HG02840 (cell line): ENCODE results near the gene LRRN4CL.
"Not testable (repeated sequence)": the region's sequence is repeated elsewhere in the genome, so short reads cannot be mapped to it uniquely, and the experiment has no call there.

Experiments
- ATAC-seq: cut with Tn5 transposase; IDR thresholded peaks from one replicate; pipeline ENCODE4 v1.9.1; 2021; ENCODE audit warnings: mild to moderate bottlenecking, moderate library complexity, moderate number of reproducible peaks; ENCODE audit not compliant: unreplicated experiment, low FRiP score

The LRRN4CL gene

DNA sequence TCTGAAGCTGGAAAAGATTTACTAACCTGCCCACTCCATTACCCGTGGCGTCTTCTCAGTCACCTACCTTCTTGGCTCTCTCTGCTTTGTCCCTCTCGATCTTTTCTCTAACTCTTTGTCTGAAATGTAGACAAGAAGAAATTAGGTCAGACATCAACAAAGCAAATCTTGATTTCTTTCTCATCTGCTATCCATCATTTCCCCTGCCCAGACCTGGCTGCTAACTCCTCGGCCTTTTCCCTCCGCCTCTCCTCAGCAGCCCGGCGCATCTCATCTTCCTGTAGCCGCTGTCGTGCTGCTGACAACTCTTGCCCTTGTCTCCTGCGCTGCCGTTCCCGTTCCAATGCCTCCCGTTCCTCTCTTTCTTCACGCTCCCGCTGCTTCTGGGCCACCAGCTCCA lies 11.6 kb downstream of the LRRN4CL start:
- no peak for ATAC-seq

DNA sequence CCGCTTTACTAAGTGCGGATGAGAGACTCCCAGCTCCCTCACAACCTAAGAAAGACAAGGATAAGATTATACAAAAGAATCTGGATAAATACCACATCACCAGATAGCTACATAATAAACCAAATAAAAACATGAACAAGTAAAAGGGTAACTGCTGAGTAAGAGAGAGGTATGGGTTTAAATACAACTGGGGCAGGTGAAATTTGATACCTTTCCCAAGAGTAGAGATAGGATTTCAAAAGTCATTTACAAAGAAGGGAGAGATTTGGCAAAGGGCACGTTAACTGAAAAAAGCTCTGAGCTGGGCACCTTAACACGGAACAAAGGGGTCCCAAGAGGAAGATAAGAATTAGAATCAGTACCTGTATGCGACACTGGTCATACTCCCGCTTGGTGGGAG lies 12.2 kb downstream of the LRRN4CL start:
- no peak for ATAC-seq

DNA sequence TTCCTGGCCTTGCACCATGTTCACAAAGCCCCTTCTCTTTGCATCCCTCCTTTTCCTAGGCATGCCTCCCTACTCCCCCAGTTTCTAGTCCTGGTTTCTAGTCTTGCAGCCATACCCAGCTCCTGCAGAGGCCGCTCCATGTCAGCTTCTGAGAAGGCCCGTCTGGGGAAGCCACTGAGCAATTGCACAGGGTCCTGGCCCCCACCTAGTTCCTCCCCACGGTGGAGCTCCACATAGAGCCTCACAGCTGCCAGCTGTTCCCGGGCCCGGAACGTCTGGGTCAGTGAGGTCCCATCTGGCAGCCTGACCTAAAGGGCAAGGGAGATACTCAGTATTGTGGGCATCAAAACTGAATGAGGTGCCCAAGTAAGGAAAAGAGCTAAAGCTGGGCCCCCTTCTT lies 12.6 kb downstream of the LRRN4CL start:
- ATAC-seq: no peak

DNA sequence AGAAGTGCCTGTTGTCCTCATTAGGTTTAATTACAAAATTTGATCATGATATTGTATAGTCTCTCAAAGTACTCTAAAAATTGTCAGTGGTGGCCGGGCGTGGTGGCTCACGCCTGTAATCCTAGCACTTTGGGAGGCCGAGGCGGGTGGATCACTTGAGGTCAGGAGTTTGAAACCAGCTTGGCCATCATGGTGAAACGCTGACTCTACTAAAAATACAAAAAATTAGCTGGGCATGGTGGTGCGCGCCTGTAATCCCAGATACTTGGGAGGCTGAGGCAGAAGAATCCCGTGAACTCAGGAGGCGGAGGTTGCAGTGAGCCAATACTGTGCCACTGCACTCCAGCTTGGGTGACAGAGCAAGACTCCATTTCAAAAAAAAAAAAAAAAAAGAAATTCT lies 13.9 kb downstream of the LRRN4CL start:
- not testable (repeated sequence) for ATAC-seq

DNA sequence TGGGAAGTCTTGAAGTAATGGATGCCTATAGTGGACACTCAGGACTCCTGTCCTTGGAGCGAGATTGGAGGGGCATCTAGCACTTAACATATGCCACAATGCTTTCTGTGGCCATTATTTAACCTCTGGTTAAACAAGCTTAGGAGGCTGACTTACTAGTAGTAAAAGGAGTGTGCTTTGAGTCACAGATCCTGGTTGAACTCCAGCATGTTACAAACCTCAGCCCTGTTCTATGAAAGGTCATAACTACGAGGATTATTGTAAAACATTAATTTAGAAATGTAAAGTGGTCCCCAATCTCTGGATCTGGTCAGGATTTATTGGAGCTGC lies 16.2 kb downstream of the LRRN4CL start:
- ATAC-seq: no peak

DNA sequence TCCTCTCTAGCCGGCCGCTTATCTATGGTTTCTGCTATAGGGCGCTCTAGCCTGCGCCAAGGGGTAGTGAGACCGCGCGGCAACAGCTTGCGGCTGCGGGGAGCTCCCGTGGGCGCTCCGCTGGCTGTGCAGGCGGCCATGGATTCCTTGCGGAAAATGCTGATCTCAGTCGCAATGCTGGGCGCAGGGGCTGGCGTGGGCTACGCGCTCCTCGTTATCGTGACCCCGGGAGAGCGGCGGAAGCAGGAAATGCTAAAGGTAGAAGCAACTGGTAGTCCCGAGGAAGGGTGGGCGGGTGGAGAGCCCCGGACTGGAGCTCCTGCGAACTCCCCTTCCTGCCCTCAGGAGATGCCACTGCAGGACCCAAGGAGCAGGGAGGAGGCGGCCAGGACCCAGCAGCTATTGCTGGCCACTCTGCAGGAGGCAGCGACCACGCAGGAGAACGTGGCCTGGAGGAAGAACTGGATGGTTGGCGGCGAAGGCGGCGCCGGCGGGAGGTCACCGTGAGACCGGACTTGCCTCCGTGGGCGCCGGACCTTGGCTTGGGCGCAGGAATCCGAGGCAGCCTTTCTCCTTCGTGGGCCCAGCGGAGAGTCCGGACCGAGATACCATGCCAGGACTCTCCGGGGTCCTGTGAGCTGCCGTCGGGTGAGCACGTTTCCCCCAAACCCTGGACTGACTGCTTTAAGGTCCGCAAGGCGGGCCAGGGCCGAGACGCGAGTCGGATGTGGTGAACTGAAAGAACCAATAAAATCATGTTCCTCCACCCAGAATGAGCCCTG lies 17.5 kb downstream of the LRRN4CL start, which contains the start of the genes LBHD1 and UQCC3:
TSS of gene LBHD1 (minus strand) at position 660 of the 782 bp plus-strand sequence. CDS start 2,236 bp downstream, outside the sequence.
TSS of gene UQCC3 (plus strand) at position 66 of the 782 bp plus-strand sequence. CDS start at position 139, 73 bp downstream.
- ATAC-seq: peak; percentile 59

DNA sequence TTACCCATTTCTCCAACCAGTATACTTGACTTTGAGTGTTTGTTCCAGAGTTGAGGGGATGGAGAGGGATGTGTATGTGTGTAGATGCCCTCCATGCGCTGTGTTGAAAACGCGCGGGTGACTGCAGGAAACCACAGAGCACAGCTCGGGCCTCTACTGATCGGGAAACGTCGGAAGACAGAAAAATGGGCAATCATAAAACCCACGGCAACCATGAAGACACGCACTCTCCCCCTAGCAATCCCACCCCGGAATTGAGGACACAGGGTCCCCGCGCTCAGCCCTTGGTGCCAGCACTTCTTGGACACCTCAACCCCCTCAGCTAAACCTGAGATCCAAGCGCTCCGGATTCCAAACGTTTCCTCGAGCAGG lies 18.1 kb downstream of the LRRN4CL start:
- no peak for ATAC-seq

DNA sequence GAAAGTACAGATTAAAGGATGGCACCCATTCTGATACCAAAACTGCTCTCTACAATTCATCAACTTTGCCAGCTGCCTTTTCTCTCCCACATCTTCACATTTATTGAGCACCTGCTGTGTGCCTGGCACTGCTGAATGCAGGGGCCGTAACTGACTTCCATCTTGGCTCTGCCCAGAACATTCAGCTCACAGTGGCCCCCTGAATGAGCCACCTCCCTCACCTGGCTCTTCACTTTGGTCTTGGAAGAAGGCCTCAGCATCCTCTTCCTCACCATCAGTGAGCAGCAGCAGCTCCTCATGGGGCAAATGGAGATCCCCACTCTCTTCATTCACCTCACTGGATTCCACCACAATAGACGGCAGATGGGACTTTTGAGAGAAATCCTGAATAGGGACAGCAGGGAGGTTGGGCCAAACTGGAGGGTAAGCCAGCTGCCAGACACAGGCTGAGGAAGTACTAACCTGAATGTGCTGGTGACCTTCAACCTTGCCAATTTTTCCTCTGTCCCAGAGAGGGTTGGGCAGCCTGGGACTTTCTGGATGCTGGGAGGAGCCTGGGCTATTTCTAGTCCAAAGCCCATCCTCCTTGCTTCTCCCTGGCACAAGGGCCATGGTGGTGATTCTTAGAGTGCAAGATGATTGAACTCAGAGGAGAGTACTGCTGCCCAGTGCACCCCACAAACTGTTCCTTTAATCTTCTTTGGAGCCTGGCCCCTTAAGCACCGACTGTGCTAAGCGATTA lies 19.7 kb downstream of the LRRN4CL start:
- ATAC-seq: no peak

DNA sequence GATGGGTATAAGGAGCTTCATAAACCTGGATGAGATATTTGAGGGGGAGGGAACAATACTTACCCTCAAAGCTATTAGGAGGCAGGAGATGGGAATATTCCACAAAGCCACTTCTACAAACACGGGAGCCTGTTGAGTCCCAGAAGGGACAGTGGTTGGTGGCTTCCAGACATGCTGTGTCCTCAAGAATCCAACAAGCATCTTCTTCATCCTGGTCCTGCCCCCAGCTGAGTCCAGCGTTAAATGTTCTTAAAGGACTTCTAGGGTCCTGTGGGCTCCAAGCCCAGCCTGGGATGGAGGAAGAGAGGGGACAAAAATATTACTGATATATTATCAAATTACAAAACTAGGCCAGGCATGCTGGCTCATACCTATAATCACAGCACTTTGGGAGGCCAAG lies 21.9 kb downstream of the LRRN4CL start:
- ATAC-seq: no peak

DNA sequence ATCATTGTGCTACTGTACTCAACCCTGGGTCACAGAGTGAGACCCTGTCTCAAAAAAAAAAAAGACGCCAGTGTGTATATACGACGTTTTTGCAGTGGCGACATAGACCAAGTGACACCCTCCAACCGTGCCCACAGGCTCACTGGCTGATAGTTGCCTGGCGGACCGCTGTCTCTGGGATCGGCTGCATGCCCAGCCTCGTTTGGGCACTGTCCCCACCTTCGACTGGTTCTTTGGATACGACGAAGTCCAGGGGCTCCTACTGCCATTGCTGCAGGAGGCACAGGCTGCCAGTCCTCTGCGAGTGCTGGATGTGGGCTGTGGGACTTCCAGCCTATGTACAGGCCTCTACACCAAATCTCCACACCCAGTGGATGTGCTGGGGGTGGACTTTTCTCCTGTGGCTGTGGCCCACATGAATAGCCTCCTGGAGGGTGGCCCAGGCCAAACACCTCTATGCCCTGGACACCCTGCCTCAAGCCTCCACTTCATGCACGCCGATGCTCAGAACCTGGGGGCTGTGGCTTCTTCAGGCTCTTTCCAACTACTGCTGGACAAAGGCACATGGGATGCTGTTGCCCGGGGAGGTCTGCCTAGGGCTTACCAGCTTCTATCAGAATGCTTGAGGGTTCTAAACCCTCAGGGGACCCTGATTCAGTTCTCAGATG lies 22.9 kb downstream of the LRRN4CL start:
- ATAC-seq: no peak

DNA sequence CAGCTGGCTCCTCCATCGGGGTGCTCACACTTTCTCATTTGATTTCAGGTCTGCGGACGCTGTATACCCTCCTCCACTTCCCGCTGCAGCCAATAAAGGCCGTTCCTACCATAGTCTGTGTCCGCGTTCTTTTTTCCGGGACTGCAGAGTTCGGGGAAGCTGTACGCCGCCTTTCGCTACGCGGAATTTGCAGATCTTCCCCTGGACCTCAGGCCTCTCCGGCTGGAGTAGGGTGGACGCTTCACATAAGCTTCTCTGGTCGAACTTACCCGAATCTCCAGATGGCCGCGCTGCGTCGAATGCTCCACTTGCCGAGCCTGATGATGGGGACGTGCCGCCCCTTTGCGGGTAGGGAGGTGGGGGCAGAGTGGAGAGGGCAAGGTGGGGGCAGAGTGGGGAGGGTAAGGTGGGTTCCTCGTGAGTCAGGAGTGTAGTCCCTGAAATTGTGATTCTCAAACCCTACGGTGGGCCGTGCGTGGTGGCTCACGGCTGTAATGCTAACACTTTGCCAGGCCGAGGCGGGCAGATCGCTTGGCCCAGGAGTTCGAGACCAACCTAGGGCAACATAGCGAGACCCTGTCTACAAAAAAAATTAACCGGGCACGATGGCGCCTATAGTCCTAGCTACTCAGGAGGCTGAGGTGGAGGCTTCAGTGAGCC lies 23.6 kb downstream of the LRRN4CL start:
- ATAC-seq: peak; percentile 17

DNA sequence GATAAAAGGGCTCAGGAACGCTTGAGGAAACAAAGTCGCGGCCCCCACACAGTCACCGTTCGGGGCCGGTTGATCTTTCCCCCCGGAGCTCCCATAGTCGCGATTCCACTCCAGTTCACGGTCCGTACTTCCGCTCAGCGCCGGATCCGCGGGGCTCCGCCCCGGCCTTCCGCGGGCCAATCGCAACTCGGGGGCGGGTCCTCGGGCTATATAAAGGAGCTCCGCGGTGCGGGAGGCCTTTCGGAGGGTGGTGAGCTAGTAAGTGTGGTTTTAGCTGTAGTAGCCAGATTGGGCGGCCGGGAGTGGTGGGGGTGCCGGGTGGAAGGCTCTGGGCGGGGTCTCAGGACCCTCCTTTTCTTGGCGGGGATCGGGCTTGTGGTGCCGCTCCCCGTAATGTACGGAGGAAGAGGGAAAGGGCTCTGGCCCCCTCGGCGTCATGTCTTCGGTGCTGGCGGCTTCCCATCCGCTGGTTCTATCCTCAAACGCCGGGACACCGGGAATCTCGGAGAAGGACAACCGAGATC lies 24.2 kb downstream of the LRRN4CL start, which contains the start of the genes C11orf98 and CSKMT:
TSS of gene C11orf98 (minus strand) at position 136 of the 524 bp plus-strand sequence. CDS start at position 95, 41 bp downstream.
TSS of gene CSKMT (plus strand) at position 238 of the 524 bp plus-strand sequence. CDS start 568 bp downstream, outside the sequence.
- ATAC-seq: peak; percentile 80

DNA sequence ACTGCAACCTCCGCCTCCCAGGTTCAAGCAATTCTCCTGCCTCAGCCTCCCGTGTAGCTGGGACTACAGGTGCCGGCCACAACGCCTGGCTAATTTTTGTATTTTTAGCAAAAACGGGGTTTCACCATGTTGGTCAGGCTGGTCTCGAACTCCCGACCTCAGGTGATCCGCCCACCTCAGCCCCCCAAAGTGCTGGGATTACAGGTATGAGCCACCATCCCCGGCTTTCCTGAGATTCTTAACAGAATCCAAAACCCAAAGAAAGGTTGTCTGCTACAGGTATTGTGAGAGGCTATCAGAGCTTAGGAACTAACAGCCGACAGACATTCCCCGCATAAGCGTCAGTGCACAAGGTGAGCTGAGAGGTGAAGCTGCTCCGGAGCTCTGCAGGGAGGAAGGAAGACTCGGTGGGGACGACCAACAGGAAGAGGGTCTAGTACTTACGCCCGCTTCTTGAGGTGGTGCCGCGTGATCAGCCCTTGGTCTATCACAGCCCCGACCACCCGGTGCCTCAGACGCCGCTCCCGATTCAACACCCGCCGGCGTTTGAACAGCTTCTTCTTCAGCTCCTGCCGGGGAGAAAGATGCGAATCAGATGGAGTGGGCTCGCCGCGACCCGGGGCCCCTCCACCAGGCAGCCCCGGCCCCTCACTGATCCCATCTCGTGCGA lies 24.8 kb downstream of the LRRN4CL start:
- ATAC-seq: no peak

DNA sequence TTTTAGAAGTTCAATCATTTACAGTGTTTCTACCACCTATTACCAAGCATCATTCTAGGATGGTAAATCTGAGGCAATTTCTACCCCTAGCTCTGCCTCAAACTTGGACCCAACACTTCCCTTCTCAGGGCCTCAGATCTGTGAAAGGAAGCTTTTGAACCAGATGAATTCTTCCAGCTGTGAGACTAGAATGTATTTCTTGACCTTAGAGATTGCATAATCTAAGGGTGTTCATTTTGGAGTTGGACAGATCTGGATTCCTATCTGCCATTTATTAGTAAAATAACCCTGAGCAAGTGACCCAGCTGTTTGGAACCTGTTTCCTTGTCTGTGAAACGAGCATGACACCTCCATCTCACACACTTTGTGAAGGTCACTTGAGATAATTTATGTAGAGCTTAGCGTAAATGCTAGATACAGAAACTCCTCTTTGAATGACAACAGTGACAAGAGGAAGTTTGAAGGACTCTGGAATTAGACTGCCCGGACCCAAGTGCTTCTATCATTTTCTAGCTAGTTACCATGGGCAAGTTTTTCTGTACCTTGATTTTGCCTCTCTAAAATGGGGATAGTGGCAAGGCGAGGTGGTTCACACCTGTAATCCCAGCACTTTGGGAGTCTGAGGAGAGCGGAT lies 32.4 kb downstream of the LRRN4CL start:
- no peak for ATAC-seq

DNA sequence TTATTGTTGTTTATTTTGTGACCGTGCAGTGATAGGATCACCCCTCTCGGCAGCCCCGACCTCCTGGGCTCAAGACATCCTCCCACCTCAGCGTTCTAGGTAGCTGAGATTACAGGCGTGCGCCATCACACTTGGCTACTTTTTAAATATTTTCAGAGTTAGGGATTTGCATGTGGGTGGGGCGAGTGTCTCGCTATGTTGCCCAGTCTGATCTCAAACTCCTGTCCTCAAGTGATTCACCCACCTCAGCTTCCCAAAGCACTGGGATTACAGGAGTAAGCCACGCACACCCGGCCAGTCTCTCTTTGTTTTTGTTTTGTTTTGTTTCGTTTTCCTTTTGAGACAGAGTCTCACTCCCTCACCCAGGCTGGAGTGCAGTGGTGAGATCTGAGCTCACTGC lies 35.0 kb downstream of the LRRN4CL start:
- ATAC-seq: no peak

DNA sequence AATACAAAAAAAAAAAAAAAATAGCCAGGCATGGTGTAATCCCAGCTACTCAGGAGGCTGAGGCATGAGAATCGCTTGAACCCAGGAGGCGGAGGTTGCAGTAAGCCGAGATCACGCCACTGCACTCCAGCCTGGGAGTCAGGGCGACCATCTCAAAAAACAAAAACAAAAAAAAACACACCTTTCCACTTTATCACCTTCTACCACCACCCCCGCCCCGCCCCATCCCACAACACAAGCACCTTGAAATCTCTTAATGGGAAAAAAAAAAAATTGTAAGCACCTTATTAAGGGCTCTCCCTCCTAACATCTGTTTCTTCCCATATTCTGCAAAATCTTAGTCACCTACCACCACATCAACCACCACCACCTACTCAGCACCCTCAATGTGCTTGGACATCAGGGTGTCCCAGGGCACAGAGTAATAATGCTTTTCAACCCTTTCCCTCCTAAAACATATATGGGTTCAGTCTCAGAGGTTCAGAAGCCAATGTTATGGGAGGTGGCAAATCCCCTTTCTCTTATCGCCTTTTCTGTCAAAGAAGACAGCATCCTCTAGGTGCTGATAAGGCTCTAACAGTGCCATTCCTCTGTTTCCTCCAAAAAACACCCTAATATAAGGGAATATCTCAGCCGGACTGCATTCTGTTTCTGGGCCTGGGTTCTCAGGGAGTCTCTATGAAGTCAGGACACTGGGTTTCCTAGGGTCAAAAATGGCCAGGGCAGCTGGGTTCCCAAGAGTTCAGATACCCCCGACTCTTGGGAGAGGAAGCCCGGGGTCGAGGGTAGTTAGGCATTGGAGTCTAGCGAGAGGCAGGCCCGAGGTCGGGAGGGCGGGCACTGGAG lies 36.9 kb downstream of the LRRN4CL start:
- ATAC-seq: peak; percentile 16

DNA sequence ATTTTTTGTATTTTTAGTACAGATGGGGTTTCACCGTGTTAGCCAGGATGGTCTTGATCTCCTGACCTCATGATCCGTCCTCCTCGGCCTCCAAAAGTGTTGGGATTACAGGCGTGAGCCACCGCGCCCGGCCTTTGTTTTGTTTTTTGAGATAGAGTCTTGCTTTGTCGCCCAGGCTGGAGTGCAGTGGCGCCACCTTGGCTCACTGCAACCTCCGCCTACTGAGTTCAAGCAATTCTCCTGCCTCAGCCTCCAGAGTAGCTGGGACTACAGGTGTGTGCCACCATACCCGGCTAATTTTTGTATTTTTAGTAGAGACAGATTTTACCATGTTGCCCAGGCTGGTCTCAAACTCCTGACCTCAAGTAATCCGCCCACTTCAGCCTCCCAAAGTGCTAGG lies 39.0 kb downstream of the LRRN4CL start:
- ATAC-seq: not testable (repeated sequence)

DNA sequence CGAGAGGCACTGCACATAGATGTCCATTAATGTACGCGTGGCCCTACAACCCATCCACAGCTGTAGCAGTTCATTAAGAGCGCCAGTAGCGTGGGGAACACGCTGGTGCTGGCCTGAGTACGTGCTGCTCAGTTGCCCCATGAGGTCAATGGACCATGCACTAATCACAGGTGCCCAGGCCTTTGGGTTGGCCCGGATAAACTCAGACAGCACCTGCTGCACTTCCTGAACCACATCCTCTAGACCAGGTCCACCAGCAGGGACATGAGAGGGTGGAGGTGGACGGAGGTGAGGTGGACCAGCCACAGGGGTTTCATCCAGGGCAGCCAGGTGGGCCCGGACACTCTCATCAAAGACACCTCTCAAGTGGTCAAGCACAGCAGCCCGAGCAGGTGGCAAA lies 39.8 kb downstream of the LRRN4CL start:
- no peak for ATAC-seq
